ENCODE results near the gene MFGE8. TPM values are rescaled to one million over a fixed set of nuclear protein-coding genes. Genes with fewer than 3 reads are reported as not detected.

Gene MFGE8
- total RNA-seq, 1 donor from 2014 or later = 2.4 TPM

DNA sequence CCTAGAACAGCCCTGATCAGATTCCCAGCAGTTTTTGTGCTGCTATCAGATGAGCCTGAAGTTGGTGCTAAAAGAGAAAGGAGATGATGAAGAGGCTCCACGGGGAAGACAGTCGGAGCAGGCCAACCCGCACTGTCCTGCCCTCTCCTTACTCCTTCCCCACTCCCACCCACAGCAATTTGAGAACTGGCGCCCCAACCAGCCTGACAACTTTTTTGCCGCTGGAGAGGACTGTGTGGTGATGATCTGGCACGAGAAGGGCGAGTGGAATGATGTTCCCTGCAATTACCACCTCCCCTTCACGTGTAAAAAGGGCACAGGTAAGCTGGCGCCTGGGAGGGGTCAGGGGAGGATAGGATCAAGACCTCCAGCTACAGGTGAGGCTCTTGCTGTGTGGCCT, 40.5 kb downstream of the MFGE8 start:
- ChIA-PET POLR2A (no interaction called here), CTCF (no interaction called here)
- intact Hi-C loops (cut with micrococcal nuclease) = no loop called here
- no peak overlapping the region for H3K4me3 Mint-ChIP-seq
- TF ChIP-seq, protein P1, sequence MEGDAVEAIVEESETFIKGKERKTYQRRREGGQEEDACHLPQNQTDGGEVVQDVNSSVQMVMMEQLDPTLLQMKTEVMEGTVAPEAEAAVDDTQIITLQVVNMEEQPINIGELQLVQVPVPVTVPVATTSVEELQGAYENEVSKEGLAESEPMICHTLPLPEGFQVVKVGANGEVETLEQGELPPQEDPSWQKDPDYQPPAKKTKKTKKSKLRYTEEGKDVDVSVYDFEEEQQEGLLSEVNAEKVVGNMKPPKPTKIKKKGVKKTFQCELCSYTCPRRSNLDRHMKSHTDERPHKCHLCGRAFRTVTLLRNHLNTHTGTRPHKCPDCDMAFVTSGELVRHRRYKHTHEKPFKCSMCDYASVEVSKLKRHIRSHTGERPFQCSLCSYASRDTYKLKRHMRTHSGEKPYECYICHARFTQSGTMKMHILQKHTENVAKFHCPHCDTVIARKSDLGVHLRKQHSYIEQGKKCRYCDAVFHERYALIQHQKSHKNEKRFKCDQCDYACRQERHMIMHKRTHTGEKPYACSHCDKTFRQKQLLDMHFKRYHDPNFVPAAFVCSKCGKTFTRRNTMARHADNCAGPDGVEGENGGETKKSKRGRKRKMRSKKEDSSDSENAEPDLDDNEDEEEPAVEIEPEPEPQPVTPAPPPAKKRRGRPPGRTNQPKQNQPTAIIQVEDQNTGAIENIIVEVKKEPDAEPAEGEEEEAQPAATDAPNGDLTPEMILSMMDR (IDR thresholded peaks at IDR 0.05) = no peak
- DNase-seq (no peak), ATAC-seq (ENCODE audit: low read depth) (no peak)
- H3K27ac Mint-ChIP-seq = no peak overlapping the region
- H3K4me1 Mint-ChIP-seq = no peaks in the 10 kb centered on the region
- H3K27me3 Mint-ChIP-seq = no peaks in the 10 kb centered on the region
- no peaks in the 10 kb centered on the region for H3K9me3 Mint-ChIP-seq
- H3K36me3 Mint-ChIP-seq (ENCODE audit: low read depth) = no peaks in the 10 kb centered on the region

DNA sequence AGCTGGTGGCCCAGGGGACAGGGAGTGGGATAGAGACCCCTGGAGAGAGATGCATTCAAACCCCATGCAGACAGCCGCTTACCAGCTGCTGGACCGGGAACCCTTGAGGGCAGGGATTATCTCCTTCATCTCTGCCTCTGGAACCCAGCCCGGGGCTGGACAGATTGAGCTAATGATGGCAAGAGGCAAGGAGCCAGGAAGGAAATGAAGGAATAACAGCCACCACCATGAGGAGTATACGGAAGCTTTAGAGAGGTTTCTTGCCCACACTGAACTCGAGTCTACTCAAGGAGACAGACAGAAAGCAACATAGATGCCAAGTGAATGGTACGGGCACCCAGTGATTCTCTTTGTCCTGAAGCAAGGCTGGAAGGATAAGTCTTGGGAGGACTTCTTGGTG, 41.1 kb downstream of the MFGE8 start:
- H3K4me3 Mint-ChIP-seq = no peak overlapping the region
- CTCF ChIA-PET = no interaction called here
- no peaks in the 10 kb centered on the region for H3K27me3 Mint-ChIP-seq
- H3K36me3 Mint-ChIP-seq (ENCODE audit: low read depth) = no peaks in the 10 kb centered on the region
- H3K4me1 Mint-ChIP-seq = no peaks in the 10 kb centered on the region
- H3K9me3 Mint-ChIP-seq = no peaks in the 10 kb centered on the region
- DNase-seq = no peak
- POLR2A ChIA-PET = no interaction called here
- H3K27ac Mint-ChIP-seq = no peak overlapping the region
- intact Hi-C loops (cut with micrococcal nuclease) = no loop called here
- no peak for ATAC-seq (ENCODE audit: low read depth)
- TF ChIP-seq, protein P1 (IDR thresholded peaks at IDR 0.05) = no peak

DNA sequence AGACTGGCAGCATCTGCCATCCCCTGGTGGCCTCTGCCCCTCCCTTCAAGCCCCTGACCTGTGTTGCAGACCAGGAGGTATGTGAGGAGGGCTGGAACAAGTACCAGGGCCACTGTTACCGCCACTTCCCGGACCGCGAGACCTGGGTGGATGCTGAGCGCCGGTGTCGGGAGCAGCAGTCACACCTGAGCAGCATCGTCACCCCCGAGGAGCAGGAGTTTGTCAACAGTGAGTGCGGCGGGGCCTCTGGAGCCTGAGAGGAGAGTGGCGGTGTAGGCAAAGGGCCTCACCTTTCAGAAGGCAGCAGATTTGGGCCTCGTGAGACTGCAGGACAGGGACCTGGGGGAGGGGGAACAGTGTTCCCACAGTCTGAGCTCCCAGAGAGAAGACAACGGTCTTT, 41.9 kb downstream of the MFGE8 start:
- no peak overlapping the region for H3K4me3 Mint-ChIP-seq
- H3K27ac Mint-ChIP-seq = no peak overlapping the region
- ATAC-seq (ENCODE audit: low read depth) (no peak), DNase-seq (no peak)
- H3K27me3 Mint-ChIP-seq = no peaks in the 10 kb centered on the region
- TF ChIP-seq, protein P1 (IDR thresholded peaks at IDR 0.05) = no peak
- H3K9me3 Mint-ChIP-seq = no peaks in the 10 kb centered on the region
- H3K4me1 Mint-ChIP-seq = no peaks in the 10 kb centered on the region
- H3K36me3 Mint-ChIP-seq (ENCODE audit: low read depth) = no peaks in the 10 kb centered on the region
- intact Hi-C loops (cut with micrococcal nuclease) = no loop called here
- ChIA-PET POLR2A (no interaction called here), CTCF (no interaction called here)

DNA sequence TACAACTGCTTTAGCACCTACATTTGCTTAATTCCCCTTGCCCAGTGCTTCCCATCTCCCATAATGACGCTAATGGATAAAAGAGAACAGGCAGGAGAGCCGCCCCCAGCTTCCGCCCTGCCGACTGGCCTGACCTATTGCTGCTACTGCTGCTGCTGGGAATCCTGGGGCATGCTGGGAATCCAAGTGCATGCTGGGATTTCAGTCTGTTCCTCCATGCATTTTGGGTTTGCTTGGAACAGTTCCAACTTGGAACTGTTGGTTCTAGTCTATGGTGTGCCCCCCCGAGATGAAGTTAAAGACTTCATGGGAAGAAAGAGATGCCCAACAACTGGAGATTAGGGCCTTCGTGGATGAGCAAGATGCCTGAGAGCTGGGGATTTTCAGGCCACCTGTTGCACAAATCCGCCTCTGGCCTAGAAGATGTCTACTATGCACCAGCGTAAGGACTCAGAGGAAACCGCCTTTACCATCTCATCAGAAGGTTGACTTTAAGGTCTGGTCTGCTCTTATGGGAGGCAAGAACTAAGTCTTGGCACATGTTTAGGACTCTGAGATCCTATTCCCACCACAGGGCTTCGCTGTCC, 46.8 kb downstream of the MFGE8 start:
- no peak overlapping the region for H3K4me3 Mint-ChIP-seq
- H3K36me3 Mint-ChIP-seq (ENCODE audit: low read depth) = no peaks in the 10 kb centered on the region
- ATAC-seq (ENCODE audit: low read depth) (no peak), DNase-seq (no peak)
- intact Hi-C loops (cut with micrococcal nuclease) = no loop called here
- TF ChIP-seq, protein P1 (IDR thresholded peaks at IDR 0.05) = no peak
- no peaks in the 10 kb centered on the region for H3K4me1 Mint-ChIP-seq
- ChIA-PET CTCF (no interaction called here), POLR2A (no interaction called here)
- no peak overlapping the region for H3K27ac Mint-ChIP-seq
- H3K9me3 Mint-ChIP-seq = no peaks in the 10 kb centered on the region
- H3K27me3 Mint-ChIP-seq = no peaks in the 10 kb centered on the region

DNA sequence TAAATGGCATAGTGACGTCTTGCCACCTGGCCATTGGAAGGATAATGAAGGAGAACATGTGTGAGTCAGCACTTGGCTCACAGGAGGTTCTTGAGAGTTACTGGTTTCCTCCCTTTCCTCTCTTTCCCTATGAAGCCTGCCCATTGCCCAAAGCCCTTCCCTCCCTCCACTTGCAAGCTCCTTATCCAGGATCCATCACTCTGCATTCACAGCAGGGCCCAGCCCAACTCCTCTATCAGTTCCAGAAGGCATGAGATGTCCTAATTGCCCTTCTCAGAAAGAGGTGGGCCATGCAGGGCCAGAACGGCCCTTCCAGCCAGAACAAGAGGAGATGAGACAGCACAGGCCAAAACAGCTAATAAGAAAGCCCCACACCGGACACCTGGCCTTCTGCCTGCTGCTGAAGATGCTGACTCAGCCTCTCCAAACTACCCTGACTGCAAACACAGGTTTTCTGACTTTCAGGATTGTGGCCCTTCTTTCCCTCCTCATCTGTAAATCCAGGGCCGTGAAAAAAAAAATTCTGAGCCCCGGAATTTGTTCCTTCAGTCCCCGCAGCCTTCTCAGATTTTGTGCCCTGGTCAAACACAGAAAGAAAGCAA, 47.6 kb downstream of the MFGE8 start:
- Mint-ChIP-seq H3K4me3 (no peak overlapping the region), H3K9me3 (no peaks in the 10 kb centered on the region), H3K4me1 (no peaks in the 10 kb centered on the region), H3K27ac (no peak overlapping the region), H3K36me3 (ENCODE audit: low read depth) (no peaks in the 10 kb centered on the region), H3K27me3 (no peaks in the 10 kb centered on the region)
- no peak for DNase-seq
- POLR2A ChIA-PET = no interaction called here
- TF ChIP-seq, protein P1 (IDR thresholded peaks at IDR 0.05) = no peak
- CTCF ChIA-PET = no interaction called here
- ATAC-seq (ENCODE audit: low read depth) = no peak
- intact Hi-C loops (cut with micrococcal nuclease) = no loop called here

Measured in activated B cell treated with CpG ODN at 0.5 μM for 24 hours (primary cell).